GM12872 (cell line): ENCODE measurements around the gene MTOR.

Experiments used
- CTCF ChIP-seq: IDR thresholded peaks from 3 replicates; pipeline ENCODE4 v1.5.1; 2011; ENCODE audit warnings: low read depth, mild to moderate bottlenecking, low read length, moderate library complexity; ENCODE audit not compliant: insufficient read depth

MTOR gene

GRCh38 chr1:11194407-11195176, 67.8 kb downstream of the MTOR start:
- no peak for TF ChIP-seq CTCF

- TF ChIP-seq CTCF: no peak
Observed at GRCh38 chr1:11193376-11193775, 69.0 kb downstream of the MTOR start.

GRCh38 chr1:11188858-11189451, 73.4 kb downstream of the MTOR start, which contains the start of gene ANGPTL7:
Gene ANGPTL7 (plus strand): TSS chr1:11189355. CDS start chr1:11189580, 225 bp downstream.
- TF ChIP-seq CTCF: no peak

GRCh38 chr1:11188381-11188780, 74.0 kb downstream of the MTOR start:
- no peak for TF ChIP-seq CTCF

GRCh38 chr1:11187931-11188330, 74.4 kb downstream of the MTOR start:
- no peak for TF ChIP-seq CTCF

- TF ChIP-seq CTCF: no peak
Observed at GRCh38 chr1:11187494-11187893, 74.9 kb downstream of the MTOR start.

- no peak for TF ChIP-seq CTCF
Observed at GRCh38 chr1:11187000-11187399, 75.4 kb downstream of the MTOR start.
